Muscle of leg (tissue), 11 donors: ENCODE measurements around the gene AUTS2. TPM values are rescaled to one million over a fixed set of nuclear protein-coding genes. Genes with fewer than 3 reads are reported as not detected.

Experiments
- DNase-seq: peaks from one replicate; pipeline ENCODE4 v3.0.0; 2013
- H3K27ac ChIP-seq: one replicate; pipeline ENCODE4 v1.5.1; 2013; ENCODE audit warnings: mild to moderate bottlenecking, low read length, control low read depth
- H3K27me3 ChIP-seq: one replicate; pipeline ENCODE4 v1.6.1; 2013; ENCODE audit warnings: low read length; ENCODE audit not compliant: control insufficient read depth, insufficient read depth
- H3K36me3 ChIP-seq: one replicate; pipeline ENCODE4 v1.6.1; 2013; ENCODE audit warnings: low read length; ENCODE audit not compliant: control insufficient read depth, insufficient read depth
- H3K4me1 ChIP-seq: one replicate; pipeline ENCODE4 v1.6.1; 2013; ENCODE audit warnings: low read length; ENCODE audit not compliant: control insufficient read depth, insufficient read depth
- H3K4me3 ChIP-seq: one replicate; pipeline ENCODE4 v1.5.1; 2013; ENCODE audit warnings: low read length, control low read depth
- H3K9me3 ChIP-seq: replicated peaks from 2 replicates; pipeline ENCODE4 v1.6.1; 2013; ENCODE audit warnings: low read depth, low read length; ENCODE audit not compliant: control insufficient read depth
- WGBS: methylation state at CpG from one replicate; pipeline ENCODE4 v1.1.5; 2013; ENCODE audit warnings: missing lambda C conversion rate; ENCODE audit not compliant: insufficient coverage; 5-methylcytosine and 5-hydroxymethylcytosine counted together
- polyA plus RNA-seq, 8 donors: library from polyadenylated mRNA; unstranded; fragments of 120-200 nt; gene quantifications; one replicate each; pipeline versions ENCODE4 v1.2.1 to v1.2.3, GENCODE V29; 2013; ENCODE audit warnings: inconsistent platforms in 1 of 8, low replicate concordance in 1 of 8; ENCODE audit not compliant: insufficient read length in 8 of 8, insufficient read depth in 1 of 8
- total RNA-seq: library from RNA; stranded (reverse); fragments of 120-200 nt; gene quantifications from one replicate; pipeline ENCODE4 v1.2.4, GENCODE V29; 2013

Gene AUTS2
- total and polyA plus RNA-seq, 9 donors: 28.6 to 92.3 (median 58.8) TPM

- WGBS: 100% methylated on average over 4 of the region's 7 CpGs
- H3K27ac ChIP-seq: no peak overlapping the region
- H3K4me1 ChIP-seq: no peaks in the 10 kb centered on the region
- peaks cover 77% of the 10 kb centered on the region for H3K36me3 ChIP-seq
- H3K27me3 ChIP-seq: no peaks in the 10 kb centered on the region
- H3K9me3 ChIP-seq: no peaks in the 10 kb centered on the region
- H3K4me3 ChIP-seq: no peak overlapping the region
- no peak for DNase-seq
Measured at GRCh38 chr7:70788276-70788675, 1190.0 kb downstream of the AUTS2 start.

GRCh38 chr7:70789481-70790214, 1191.4 kb downstream of the AUTS2 start:
- DNase-seq: no peak
- 97% methylated on average over 43 of the region's 43 CpGs for WGBS
- no peaks in the 10 kb centered on the region for H3K4me1 ChIP-seq

GRCh38 chr7:70790215-70791073, 1192.2 kb downstream of the AUTS2 start:
- H3K4me1 ChIP-seq: no peaks in the 10 kb centered on the region
- H3K36me3 ChIP-seq: peaks cover 59% of the 10 kb centered on the region
- H3K27me3 ChIP-seq: no peaks in the 10 kb centered on the region
- WGBS: 97% methylated on average over 34 of the region's 63 CpGs
- no peak for DNase-seq
- no peaks in the 10 kb centered on the region for H3K9me3 ChIP-seq
- H3K27ac ChIP-seq: no peak overlapping the region
- no peak overlapping the region for H3K4me3 ChIP-seq

More at GRCh38 chr7:70789481-70790214, 1191.4 kb downstream of the AUTS2 start:
- Histone ChIP-seq H3K36me3 (peaks cover 67% of the 10 kb centered on the region), H3K4me3 (no peak overlapping the region), H3K27me3 (no peaks in the 10 kb centered on the region), H3K27ac (no peak overlapping the region), H3K9me3 (no peaks in the 10 kb centered on the region)

GRCh38 chr7:70791341-70791740, 1193.1 kb downstream of the AUTS2 start:
- no peak overlapping the region for H3K4me3 ChIP-seq
- H3K36me3 ChIP-seq: peaks cover 50% of the 10 kb centered on the region
- no peaks in the 10 kb centered on the region for H3K4me1 ChIP-seq
- DNase-seq: no peak
- H3K27me3 ChIP-seq: no peaks in the 10 kb centered on the region
- no peaks in the 10 kb centered on the region for H3K9me3 ChIP-seq
- H3K27ac ChIP-seq: no peak overlapping the region
- WGBS: 95% methylated on average over 4 of the region's 6 CpGs

- Histone ChIP-seq H3K27me3 (no peaks in the 10 kb centered on the region), H3K27ac (no peak overlapping the region), H3K4me3 (no peak overlapping the region), H3K9me3 (no peaks in the 10 kb centered on the region), H3K4me1 (no peaks in the 10 kb centered on the region), H3K36me3 (peaks cover 42% of the 10 kb centered on the region)
- WGBS: 84% methylated on average over 6 of the region's 8 CpGs
- no peak for DNase-seq
Measured at GRCh38 chr7:70793060-70793459, 1194.8 kb downstream of the AUTS2 start.

- DNase-seq: no peak
- Histone ChIP-seq H3K4me3 (no peak overlapping the region), H3K4me1 (no peaks in the 10 kb centered on the region), H3K9me3 (no peaks in the 10 kb centered on the region), H3K27ac (no peak overlapping the region), H3K36me3 (peaks cover 36% of the 10 kb centered on the region), H3K27me3 (no peaks in the 10 kb centered on the region)
- WGBS: 72% methylated on average over 7 of the region's 9 CpGs
Measured at GRCh38 chr7:70793821-70794220, 1195.5 kb downstream of the AUTS2 start.

DNA sequence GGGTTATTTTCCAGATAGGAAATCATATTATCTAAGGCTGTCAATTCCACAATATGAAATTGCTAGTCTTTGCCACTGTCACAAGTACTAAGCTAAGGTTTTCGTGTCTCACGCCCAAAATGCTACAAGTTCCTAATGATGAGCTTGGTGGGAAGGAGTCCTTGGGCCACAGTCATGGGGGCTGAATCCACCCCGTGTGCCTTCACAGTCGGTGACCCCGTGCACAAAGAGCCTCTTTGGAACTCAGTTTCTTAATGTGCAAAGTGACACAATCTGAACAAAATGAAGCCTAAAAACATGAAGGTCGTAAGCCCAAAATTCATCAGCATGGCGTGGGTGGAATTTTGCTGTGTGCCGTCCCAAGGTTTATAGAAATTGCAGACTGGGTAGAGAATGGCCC, 1196.7 kb downstream of the AUTS2 start:
- Histone ChIP-seq H3K4me3 (no peak overlapping the region), H3K36me3 (peaks cover 25% of the 10 kb centered on the region), H3K9me3 (peaks cover 7% of the 10 kb centered on the region), H3K4me1 (no peaks in the 10 kb centered on the region), H3K27ac (no peak overlapping the region), H3K27me3 (no peaks in the 10 kb centered on the region)
- 94% methylated on average over 3 of the region's 8 CpGs for WGBS
- no peak for DNase-seq

- Histone ChIP-seq H3K27me3 (no peaks in the 10 kb centered on the region), H3K4me1 (no peaks in the 10 kb centered on the region), H3K4me3 (no peak overlapping the region), H3K36me3 (peaks cover 15% of the 10 kb centered on the region), H3K27ac (no peak overlapping the region), H3K9me3 (peaks cover 13% of the 10 kb centered on the region)
- 95% methylated on average over 5 of the region's 5 CpGs for WGBS
- DNase-seq: no peak
Measured at GRCh38 chr7:70795948-70796347, 1197.7 kb downstream of the AUTS2 start.

- Histone ChIP-seq H3K27me3 (no peaks in the 10 kb centered on the region), H3K4me1 (no peaks in the 10 kb centered on the region), H3K4me3 (no peak overlapping the region), H3K9me3 (peaks cover 16% of the 10 kb centered on the region), H3K36me3 (peaks cover 5% of the 10 kb centered on the region), H3K27ac (no peak overlapping the region)
- no peak for DNase-seq
- WGBS: 32% methylated on average over 6 of the region's 6 CpGs
Measured at GRCh38 chr7:70797109-70797514, 1198.8 kb downstream of the AUTS2 start.

- H3K4me3 ChIP-seq: no peak overlapping the region
- H3K4me1 ChIP-seq: no peaks in the 10 kb centered on the region
- peaks cover 20% of the 10 kb centered on the region for H3K9me3 ChIP-seq
- WGBS: 100% methylated on average over 1 of the region's 4 CpGs
- no peak for DNase-seq
- no peaks in the 10 kb centered on the region for H3K27me3 ChIP-seq
- H3K36me3 ChIP-seq: no peaks in the 10 kb centered on the region
- H3K27ac ChIP-seq: no peak overlapping the region
Measured at GRCh38 chr7:70799841-70800405, 1201.6 kb downstream of the AUTS2 start.
